DMS153 (cell line): ENCODE results near the gene MAGEC1.
"Not testable (repeated sequence)": the region's sequence is repeated elsewhere in the genome, so short reads cannot be mapped to it uniquely, and the experiment has no call there.

Source experiments
- DNase-seq: peaks from one replicate; lab custom pipeline; 2025; lab: John Stamatoyannopoulos, UW

Gene MAGEC1, protein sequence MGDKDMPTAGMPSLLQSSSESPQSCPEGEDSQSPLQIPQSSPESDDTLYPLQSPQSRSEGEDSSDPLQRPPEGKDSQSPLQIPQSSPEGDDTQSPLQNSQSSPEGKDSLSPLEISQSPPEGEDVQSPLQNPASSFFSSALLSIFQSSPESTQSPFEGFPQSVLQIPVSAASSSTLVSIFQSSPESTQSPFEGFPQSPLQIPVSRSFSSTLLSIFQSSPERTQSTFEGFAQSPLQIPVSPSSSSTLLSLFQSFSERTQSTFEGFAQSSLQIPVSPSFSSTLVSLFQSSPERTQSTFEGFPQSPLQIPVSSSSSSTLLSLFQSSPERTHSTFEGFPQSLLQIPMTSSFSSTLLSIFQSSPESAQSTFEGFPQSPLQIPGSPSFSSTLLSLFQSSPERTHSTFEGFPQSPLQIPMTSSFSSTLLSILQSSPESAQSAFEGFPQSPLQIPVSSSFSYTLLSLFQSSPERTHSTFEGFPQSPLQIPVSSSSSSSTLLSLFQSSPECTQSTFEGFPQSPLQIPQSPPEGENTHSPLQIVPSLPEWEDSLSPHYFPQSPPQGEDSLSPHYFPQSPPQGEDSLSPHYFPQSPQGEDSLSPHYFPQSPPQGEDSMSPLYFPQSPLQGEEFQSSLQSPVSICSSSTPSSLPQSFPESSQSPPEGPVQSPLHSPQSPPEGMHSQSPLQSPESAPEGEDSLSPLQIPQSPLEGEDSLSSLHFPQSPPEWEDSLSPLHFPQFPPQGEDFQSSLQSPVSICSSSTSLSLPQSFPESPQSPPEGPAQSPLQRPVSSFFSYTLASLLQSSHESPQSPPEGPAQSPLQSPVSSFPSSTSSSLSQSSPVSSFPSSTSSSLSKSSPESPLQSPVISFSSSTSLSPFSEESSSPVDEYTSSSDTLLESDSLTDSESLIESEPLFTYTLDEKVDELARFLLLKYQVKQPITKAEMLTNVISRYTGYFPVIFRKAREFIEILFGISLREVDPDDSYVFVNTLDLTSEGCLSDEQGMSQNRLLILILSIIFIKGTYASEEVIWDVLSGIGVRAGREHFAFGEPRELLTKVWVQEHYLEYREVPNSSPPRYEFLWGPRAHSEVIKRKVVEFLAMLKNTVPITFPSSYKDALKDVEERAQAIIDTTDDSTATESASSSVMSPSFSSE

GRCh38 chrX:141903400-141904155 lies at the start of gene MAGEC1:
MAGEC1 (plus strand) TSS chrX:141903894; CDS start chrX:141905073, 1,179 bp downstream.
- peak; percentile 1 for DNase-seq

GRCh38 chrX:141857479-141857878 lies 46.2 kb upstream of the MAGEC1 start:
- DNase-seq: no peak

DNA sequence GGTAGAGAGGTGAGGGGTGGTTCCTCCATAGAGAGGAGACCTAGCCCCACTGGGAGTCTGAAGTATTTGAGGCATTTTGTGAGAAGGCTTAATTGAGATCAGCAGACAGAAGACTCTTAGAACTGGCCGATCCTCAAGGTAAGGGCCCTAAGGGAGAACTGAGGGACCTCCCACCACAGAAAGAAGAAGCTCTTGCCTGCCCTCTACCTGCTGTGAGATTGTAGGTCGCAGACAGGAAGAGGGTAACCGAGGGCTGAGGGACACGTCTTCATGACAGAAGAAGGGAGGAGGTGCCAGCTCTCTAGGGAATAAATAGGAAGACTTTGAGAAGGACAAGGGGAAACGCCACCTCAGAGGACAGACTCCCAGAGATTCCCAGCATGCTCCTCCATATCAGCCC lies 24.1 kb upstream of the MAGEC1 start:
- no peak for DNase-seq

DNA sequence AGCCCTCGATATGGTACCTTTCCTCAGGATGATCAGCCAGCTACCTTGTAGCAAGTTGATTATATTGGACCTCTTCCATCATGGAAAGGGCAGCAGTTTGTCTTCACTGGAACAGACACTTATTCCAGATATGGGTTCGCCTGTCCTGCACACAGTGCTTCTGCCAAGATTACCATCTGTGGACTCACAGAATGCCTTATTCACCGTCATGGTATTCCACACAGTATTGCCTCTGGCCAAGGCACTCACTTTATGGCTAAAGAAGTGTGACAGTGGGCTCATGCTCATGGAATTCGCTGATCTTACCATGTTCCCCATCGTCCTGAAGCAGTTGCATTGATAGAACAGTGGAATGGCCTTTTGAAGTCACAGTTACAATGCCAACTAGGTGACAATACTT lies 14.9 kb upstream of the MAGEC1 start:
- not testable (repeated sequence) for DNase-seq

- no peak for DNase-seq
Observed at GRCh38 chrX:141894733-141895132, 9.0 kb upstream of the MAGEC1 start.

GRCh38 chrX:141897690-141898089 lies 6.0 kb upstream of the MAGEC1 start:
- no peak for DNase-seq

- no peak for DNase-seq
Observed at GRCh38 chrX:141902366-141902765, 1.3 kb upstream of the MAGEC1 start.

- DNase-seq: no peak
Observed at GRCh38 chrX:141904262-141904661, 568 bp downstream of the MAGEC1 start.

DNA sequence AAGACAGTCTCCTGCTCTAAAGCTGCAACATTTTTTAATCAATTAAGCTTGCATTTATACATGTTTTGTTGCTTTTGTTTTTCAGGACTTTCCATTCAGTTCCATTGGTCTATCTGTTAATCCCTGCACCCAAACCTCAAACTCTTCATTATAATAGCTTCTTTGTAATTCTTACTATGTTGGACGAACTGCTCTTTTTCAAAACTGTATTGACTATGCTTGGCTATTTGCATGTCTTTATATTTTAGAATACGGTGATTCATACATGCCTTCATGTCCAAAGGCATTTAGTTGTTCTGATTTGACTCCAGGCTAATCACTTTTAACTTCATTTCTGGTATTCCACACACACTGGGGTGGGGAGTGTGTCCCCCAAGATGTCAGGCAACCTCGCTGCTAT lies 14.1 kb downstream of the MAGEC1 start:
- no peak for DNase-seq

DNA sequence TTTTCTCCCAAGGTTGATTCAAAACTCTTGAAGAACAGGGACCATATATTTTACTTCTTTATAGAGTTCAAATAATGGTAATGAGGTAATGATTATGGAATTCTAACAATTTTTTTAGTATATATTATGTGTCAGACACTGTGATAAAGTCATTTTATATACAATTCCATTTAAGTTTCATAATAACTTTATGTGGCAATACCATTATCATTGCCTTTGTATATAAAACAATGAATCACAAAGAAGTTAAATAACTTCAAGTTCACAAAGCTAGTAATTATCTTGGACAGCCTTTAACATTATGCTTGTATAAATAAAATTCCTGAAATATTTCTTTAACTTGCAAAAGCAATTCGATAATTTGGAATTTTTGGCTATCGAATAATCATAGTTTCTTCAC lies 20.6 kb downstream of the MAGEC1 start:
- no peak for DNase-seq

DNA sequence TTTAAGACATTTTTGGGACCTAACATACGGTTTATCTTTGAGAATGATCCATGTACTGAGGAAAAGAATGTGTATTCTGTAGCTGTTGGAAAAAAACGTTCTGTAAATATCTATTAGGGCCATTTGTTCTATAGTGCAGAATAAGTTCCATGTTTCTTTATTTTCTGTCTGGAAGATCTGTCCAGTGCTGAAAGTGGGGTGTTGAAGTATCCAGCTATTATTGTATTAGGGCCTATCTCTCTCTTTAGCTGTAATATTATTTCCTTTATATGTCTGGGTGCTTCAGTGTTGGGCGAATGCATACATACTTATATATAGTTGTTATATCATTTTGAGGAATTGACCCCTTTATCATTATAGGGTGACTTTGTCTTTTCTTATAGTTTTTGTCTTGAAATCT lies 24.7 kb downstream of the MAGEC1 start:
- no peak for DNase-seq

DNA sequence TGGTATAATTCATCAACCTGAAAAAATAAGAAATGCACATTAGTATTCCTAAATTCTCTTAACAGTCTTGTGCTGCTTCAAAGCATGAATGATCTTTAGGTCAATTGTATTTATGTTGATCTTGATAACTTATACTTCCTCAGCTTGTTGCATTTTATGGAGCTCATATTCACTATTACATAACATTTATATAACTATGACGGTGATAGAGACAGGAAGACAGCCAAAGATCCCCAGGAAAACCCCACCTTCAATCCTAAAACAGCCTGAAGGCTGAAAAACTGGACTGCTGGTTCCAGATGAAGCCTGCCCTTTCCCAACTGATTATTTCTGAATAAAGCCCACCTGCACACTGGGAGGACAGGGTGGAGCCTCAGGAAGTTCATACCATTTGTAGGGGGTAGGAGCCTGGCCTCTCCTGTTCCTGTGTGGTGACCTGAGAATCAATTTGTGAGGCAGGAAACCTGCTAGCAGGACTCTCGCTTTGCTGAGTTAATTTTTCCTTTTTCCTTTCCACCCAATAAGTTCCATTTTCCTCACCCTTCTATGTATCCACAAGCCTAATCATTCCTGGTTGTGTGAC lies 30.5 kb downstream of the MAGEC1 start:
- no peak for DNase-seq

DNA sequence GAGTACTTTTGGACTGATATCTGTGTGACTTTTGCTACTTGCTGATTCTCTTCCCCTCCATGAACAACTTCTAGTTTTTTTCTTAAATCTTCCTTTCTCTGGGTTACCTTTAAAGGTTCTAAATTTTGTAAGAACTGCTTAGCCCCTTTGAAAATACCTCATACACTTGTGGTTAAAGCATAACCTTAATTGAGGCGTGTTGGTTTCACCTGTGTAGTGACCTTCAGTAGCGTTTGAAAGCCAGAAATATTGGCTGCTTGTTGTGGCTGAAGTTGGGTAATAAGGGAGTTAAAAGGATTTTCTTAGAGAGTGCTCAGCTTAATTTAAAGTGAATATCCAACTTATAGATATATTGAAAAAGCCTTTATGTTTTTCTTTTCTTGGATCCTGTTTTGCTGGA lies 32.0 kb downstream of the MAGEC1 start:
- DNase-seq: no peak

DNA sequence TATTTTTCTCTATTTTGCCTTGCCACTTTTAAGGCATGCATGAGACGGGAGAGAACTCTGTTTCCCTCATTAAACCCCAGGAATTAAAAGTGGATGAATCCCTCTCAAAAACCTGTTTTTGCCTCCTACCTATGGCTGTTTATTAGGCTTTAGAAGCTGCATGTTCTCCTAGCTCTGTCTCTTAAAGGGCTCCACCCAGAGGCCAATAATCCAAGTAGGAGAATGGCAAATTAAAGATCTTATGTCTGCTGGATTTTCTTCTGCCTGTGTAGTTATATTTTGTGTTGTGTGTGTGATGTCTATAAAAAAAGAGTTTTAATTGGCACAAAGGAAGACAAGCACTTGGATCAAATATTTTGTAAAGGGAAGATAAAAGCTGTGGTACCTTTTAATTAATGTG lies 32.4 kb downstream of the MAGEC1 start:
- DNase-seq: no peak

DNA sequence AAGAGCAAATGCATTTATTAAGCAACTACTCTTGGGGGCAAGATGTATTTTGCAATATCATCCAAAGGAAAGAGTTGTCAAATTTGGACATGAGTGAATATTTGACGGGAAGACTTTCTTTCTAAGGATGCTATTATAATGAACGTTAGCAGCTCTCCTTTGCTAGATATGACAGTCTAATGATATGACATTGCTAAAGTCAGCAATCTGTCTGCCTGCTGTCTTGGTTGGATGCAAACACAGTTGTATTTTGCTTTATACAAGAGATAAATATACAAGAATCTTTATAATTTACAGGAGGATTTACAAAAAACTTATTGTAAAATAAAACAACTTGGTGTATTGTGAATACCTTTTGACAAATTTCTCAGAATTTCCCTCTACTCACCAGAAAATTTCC lies 37.5 kb downstream of the MAGEC1 start:
- no peak for DNase-seq

- no peak for DNase-seq
Observed at GRCh38 chrX:141945426-141945825, 41.7 kb downstream of the MAGEC1 start.

GRCh38 chrX:141947350-141947749 lies 43.7 kb downstream of the MAGEC1 start:
- DNase-seq: no peak

GRCh38 chrX:141952603-141953002 lies 48.9 kb downstream of the MAGEC1 start:
- no peak for DNase-seq

DNA sequence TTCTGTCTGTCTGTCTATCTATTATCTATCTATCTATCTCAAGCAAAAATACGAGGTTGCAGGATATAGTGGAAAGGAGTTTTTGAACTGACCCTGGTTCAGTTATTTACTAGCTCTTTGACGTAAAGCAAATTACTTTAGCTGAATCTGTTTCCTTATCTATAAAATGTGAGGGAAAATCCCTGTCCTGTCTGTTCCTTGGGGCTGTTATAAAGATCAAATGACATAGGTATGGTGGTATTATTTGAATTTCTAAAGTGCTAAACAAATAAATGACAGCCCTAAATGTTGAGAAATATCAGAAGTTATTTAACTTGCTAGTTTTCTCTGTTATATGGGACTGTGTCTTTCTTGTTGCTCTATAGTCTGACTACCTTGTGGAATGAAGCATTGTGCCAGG lies 55.0 kb downstream of the MAGEC1 start:
- DNase-seq: no peak
